C4-2B (cell line): Measurements from ENCODE around the gene KRT40.

Source experiments
- ZFX ChIP-seq: fragments of 450-650 bp; IDR thresholded peaks from 2 replicates; pipeline ENCODE4 v1.6.1; 2017
- TF ChIP-seq, protein P1 (sequence below): fragments of 450-650 bp; conservative IDR thresholded peaks from 2 replicates; pipeline ENCODE4 v1.5.1; 2017; ENCODE audit warnings: mild to moderate bottlenecking

- TF ChIP-seq, protein P1, sequence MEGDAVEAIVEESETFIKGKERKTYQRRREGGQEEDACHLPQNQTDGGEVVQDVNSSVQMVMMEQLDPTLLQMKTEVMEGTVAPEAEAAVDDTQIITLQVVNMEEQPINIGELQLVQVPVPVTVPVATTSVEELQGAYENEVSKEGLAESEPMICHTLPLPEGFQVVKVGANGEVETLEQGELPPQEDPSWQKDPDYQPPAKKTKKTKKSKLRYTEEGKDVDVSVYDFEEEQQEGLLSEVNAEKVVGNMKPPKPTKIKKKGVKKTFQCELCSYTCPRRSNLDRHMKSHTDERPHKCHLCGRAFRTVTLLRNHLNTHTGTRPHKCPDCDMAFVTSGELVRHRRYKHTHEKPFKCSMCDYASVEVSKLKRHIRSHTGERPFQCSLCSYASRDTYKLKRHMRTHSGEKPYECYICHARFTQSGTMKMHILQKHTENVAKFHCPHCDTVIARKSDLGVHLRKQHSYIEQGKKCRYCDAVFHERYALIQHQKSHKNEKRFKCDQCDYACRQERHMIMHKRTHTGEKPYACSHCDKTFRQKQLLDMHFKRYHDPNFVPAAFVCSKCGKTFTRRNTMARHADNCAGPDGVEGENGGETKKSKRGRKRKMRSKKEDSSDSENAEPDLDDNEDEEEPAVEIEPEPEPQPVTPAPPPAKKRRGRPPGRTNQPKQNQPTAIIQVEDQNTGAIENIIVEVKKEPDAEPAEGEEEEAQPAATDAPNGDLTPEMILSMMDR = no peak
- TF ChIP-seq ZFX = no peak
Measured at GRCh38 chr17:40996829-40997228, 12.7 kb upstream of the KRT40 start.
